Activated T-helper 17 cell treated with anti-CD3 and anti-CD28 coated beads, Interleukin-2, amount 50 U/mL, for 72 hours (primary cell): Measurements from ENCODE around the gene HPCAL1. TPM values are rescaled to one million over a fixed set of nuclear protein-coding genes. Genes with fewer than 3 reads are reported as not detected.

Source experiments
- ATAC-seq: fragments of 150-1000 bp; cut with Tn5 transposase; replicated peaks from 2 replicates; pipeline ENCODE4 v1.10.0; 2021; ENCODE audit warnings: mild to moderate bottlenecking, moderate library complexity
- H3K27ac Mint-ChIP-seq: one replicate; pipeline ENCODE4 v1.8.0; 2022; ENCODE audit warnings: mixed read lengths
- H3K27me3 Mint-ChIP-seq: one replicate; pipeline ENCODE4 v1.8.0; 2022; ENCODE audit warnings: mixed read lengths
- H3K36me3 Mint-ChIP-seq: one replicate; pipeline ENCODE4 v1.8.0; 2022; ENCODE audit warnings: low read depth, mild to moderate bottlenecking, mixed read lengths
- H3K4me1 Mint-ChIP-seq: one replicate; pipeline ENCODE4 v1.8.0; 2022; ENCODE audit warnings: mixed read lengths
- H3K4me3 Mint-ChIP-seq: one replicate; pipeline ENCODE4 v1.8.0; 2022; ENCODE audit warnings: mild to moderate bottlenecking, mixed read lengths
- H3K9me3 Mint-ChIP-seq: one replicate; pipeline ENCODE4 v1.8.0; 2022; ENCODE audit warnings: mixed read lengths
- total RNA-seq, 2 donors: library from RNA; stranded (reverse); gene quantifications; one replicate each; pipeline ENCODE4 v1.2.3, GENCODE V29; 2022

HPCAL1 gene
- total RNA-seq, 2 donors from 2014 or later = 57.9 to 139 TPM

GRCh38 chr2:10368491-10369231 lies 66.0 kb downstream of the HPCAL1 start:
- Mint-ChIP-seq H3K27me3 (no peaks in the 10 kb centered on the region), H3K4me3 (no peak overlapping the region), H3K36me3 (peaks cover 7% of the 10 kb centered on the region), H3K27ac (no peak overlapping the region), H3K4me1 (peaks cover 20% of the 10 kb centered on the region), H3K9me3 (no peaks in the 10 kb centered on the region)
- ATAC-seq = no peak

GRCh38 chr2:10369269-10370255 lies 66.9 kb downstream of the HPCAL1 start:
- Mint-ChIP-seq H3K27me3 (no peaks in the 10 kb centered on the region), H3K36me3 (peaks cover 13% of the 10 kb centered on the region), H3K4me3 (no peak overlapping the region), H3K9me3 (no peaks in the 10 kb centered on the region), H3K27ac (peak overlapping the region; percentile 74), H3K4me1 (peaks cover 25% of the 10 kb centered on the region)
- no peak for ATAC-seq

DNA sequence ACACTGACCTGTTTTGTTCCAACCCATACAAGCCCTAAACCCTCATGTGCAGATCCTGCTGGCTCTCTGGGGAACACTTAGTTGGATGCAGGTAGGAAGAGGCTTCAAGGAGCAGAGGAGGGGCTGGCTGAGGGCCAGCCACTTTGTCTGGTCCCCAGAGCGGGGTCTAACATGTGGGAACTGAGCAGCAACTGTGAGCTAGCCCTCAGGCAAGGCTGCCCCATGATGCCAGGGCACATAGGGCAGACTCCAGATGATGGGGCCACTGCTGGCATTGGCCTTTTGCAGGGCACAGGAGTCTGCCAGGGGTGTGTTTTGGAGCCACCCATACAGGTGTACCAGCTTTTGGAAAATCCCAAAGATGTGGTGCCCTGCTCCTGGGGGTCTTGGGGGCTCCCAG lies 67.7 kb downstream of the HPCAL1 start:
- no peak for ATAC-seq
- H3K27ac Mint-ChIP-seq = peak overlapping the region; percentile 49
- H3K36me3 Mint-ChIP-seq = peaks cover 18% of the 10 kb centered on the region
- H3K4me3 Mint-ChIP-seq = no peak overlapping the region
- H3K9me3 Mint-ChIP-seq = no peaks in the 10 kb centered on the region
- H3K27me3 Mint-ChIP-seq = no peaks in the 10 kb centered on the region
- peaks cover 31% of the 10 kb centered on the region for H3K4me1 Mint-ChIP-seq

GRCh38 chr2:10370895-10371294 lies 68.2 kb downstream of the HPCAL1 start:
- H3K4me3 Mint-ChIP-seq = no peak overlapping the region
- no peaks in the 10 kb centered on the region for H3K27me3 Mint-ChIP-seq
- H3K27ac Mint-ChIP-seq = no peak overlapping the region
- peaks cover 23% of the 10 kb centered on the region for H3K36me3 Mint-ChIP-seq
- H3K9me3 Mint-ChIP-seq = no peaks in the 10 kb centered on the region
- no peak for ATAC-seq
- peaks cover 36% of the 10 kb centered on the region for H3K4me1 Mint-ChIP-seq

DNA sequence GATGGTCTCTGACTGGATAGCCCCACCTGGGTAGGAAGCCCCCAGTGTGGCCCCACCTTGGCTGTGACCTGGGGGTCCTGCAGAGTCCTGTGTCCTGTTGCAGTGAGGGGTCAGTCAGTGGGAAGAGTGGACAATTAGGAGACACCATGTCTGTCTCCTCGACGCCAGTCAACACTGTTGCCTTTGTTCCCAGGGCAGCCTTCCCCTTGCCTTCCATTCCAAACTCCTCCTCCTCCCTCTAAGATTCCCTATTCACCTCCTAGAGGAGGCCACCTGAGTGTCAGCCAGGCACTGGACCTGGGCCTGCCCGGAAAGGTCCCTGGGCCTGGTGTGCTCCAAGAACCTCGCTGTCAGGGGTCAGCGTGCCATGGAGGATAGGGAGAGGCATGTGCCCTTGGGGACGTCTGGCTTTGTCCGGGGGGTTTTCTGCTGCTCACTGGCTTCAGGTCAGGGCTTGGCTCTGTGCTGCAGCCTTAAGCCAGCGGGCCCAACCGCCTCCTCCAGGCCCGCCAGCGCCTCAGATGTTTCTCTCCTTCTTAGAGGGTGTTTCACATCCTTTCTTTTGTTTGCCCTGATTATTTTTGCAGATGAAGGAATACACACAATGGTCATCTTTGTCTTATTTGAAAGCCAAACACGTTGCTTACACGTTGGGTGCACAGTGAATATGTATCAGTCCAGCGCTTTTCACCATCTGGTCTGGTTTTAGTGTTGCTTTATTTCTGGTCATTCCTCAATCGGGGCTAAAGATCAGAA lies 68.9 kb downstream of the HPCAL1 start:
- H3K27me3 Mint-ChIP-seq = no peaks in the 10 kb centered on the region
- H3K9me3 Mint-ChIP-seq = no peaks in the 10 kb centered on the region
- H3K36me3 Mint-ChIP-seq = peaks cover 23% of the 10 kb centered on the region
- no peak for ATAC-seq
- H3K27ac Mint-ChIP-seq = peak overlapping the region; percentile 46
- H3K4me1 Mint-ChIP-seq = peaks cover 38% of the 10 kb centered on the region
- H3K4me3 Mint-ChIP-seq = no peak overlapping the region

GRCh38 chr2:10372203-10372861 lies 69.6 kb downstream of the HPCAL1 start:
- Mint-ChIP-seq H3K4me3 (no peak overlapping the region), H3K4me1 (peaks cover 34% of the 10 kb centered on the region)

DNA sequence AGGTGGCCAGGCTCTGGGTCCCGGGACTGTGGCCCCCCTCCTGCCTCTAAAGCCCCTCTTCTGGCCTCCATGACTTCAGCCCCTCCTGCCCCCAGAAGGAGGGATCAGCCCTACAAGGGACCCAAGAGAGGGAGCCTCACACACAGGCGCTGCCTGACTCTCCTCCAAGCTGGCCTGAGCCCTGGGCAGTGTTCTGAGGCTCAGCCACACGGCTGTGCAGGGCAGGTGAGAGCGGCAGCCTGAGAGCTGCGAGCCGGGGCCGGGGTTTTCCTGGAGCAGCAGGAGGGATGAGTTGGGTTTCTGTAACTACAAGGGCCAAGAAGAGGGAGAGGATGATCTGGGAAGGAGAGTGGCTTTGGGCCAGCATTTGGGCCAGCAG lies 70.1 kb downstream of the HPCAL1 start:
- peaks cover 23% of the 10 kb centered on the region for H3K36me3 Mint-ChIP-seq
- no peaks in the 10 kb centered on the region for H3K9me3 Mint-ChIP-seq
- peaks cover 37% of the 10 kb centered on the region for H3K4me1 Mint-ChIP-seq
- ATAC-seq = no peak
- no peak overlapping the region for H3K4me3 Mint-ChIP-seq
- H3K27ac Mint-ChIP-seq = no peak overlapping the region
- H3K27me3 Mint-ChIP-seq = no peaks in the 10 kb centered on the region

More at GRCh38 chr2:10372203-10372861, 69.6 kb downstream of the HPCAL1 start:
- no peaks in the 10 kb centered on the region for H3K9me3 Mint-ChIP-seq
- no peak for ATAC-seq
- no peaks in the 10 kb centered on the region for H3K27me3 Mint-ChIP-seq
- H3K27ac Mint-ChIP-seq = peak overlapping the region; percentile 46
- H3K36me3 Mint-ChIP-seq = peaks cover 23% of the 10 kb centered on the region

DNA sequence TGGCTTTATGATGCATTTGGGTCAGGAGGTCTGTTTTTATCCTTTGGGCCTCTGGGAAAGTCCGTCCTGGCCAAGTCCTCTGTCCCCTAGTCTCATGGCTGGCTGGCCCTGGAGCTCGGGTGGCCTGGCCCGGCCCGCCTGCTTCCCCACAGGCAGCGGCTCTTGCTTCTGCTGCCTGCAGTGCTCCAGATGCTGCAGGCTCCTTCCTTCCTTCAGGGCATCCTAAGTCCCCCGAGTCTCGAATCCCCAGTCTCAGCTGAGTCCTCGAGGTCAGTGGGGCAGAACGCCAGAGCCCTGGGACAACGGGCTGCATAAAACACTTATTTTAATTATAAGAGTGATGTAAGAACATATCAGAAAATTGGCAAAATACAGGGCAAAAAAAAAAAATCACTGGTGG lies 71.2 kb downstream of the HPCAL1 start:
- H3K4me3 Mint-ChIP-seq = no peak overlapping the region
- H3K36me3 Mint-ChIP-seq = peaks cover 23% of the 10 kb centered on the region
- H3K9me3 Mint-ChIP-seq = no peaks in the 10 kb centered on the region
- no peak for ATAC-seq
- no peaks in the 10 kb centered on the region for H3K27me3 Mint-ChIP-seq
- peak overlapping the region; percentile 83 for H3K27ac Mint-ChIP-seq
- H3K4me1 Mint-ChIP-seq = peaks cover 44% of the 10 kb centered on the region

DNA sequence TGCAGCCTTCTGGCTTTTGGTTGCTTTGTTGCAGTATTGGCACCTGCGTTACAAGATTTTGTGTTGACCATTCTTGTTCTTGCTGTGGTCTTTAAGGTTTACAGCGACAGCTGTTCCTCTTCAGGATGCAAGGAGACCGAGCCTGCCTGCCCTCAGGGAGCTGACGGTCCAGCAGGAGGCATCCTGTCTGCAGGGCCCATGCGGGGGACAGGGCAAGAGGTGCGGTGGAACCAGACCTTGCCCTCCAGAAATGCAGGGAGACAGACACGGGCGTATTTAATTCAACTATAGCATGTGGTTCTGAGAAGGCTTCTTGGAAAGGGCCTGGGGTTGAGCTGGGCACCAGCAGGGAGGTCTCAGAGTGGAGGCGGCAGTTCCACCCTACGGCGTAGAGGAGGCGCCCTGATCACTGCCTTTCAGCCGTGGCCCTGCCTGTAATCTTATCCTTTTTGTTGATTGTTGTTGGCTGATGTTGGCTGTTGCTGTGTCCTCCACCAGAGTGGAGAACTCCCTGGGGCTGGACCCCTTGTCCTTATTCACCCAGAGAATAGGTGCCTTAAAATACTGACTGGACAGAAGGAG lies 71.7 kb downstream of the HPCAL1 start:
- Mint-ChIP-seq H3K27ac (peak overlapping the region; percentile 83), H3K27me3 (no peaks in the 10 kb centered on the region), H3K4me1 (peaks cover 48% of the 10 kb centered on the region), H3K4me3 (peak overlapping the region; percentile 12), H3K9me3 (no peaks in the 10 kb centered on the region), H3K36me3 (peaks cover 23% of the 10 kb centered on the region)
- ATAC-seq = no peak

- peak overlapping the region; percentile 83 for H3K27ac Mint-ChIP-seq
- no peaks in the 10 kb centered on the region for H3K9me3 Mint-ChIP-seq
- ATAC-seq = peak; percentile 44
- H3K36me3 Mint-ChIP-seq = peaks cover 23% of the 10 kb centered on the region
- H3K4me3 Mint-ChIP-seq = peak overlapping the region; percentile 12
- H3K4me1 Mint-ChIP-seq = peaks cover 56% of the 10 kb centered on the region
- no peaks in the 10 kb centered on the region for H3K27me3 Mint-ChIP-seq
Measured at GRCh38 chr2:10375570-10376281, 73.0 kb downstream of the HPCAL1 start.

DNA sequence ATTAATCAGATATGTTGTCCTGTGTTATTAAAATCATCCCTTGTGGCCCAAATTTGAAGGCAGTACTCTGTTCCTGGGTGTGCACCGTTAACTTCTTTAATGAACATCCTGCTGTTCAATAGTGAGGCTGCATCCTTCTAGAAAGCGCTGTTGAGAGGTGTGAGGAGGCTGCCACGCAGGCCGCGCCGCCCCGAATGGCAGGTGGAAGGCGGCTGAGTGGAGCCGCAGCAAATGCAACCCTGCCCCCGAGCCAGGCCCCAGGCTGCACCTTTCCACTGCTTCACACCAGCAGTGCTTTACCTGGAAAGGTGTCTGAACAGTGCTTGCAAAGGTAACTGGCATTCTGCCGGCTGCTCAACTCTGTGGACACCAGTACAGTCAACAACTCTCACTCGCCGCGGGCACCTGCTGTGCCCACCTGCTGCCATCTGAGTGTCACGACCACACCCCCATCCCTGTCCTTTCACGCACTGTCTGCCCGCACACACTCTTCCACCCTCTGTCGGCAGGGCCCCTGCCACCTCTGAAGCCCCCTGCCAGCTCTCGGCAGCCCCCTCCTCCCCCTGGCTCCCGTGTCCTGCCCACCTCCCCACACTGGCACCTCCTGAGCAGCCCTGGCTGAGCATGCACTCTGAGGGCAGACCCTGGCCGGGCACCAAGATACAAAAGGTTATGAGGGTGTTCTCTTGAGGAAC lies 74.5 kb downstream of the HPCAL1 start:
- no peaks in the 10 kb centered on the region for H3K9me3 Mint-ChIP-seq
- peaks cover 69% of the 10 kb centered on the region for H3K4me1 Mint-ChIP-seq
- H3K4me3 Mint-ChIP-seq = peak overlapping the region; percentile 42
- H3K27ac Mint-ChIP-seq = peak overlapping the region; percentile 56
- no peaks in the 10 kb centered on the region for H3K27me3 Mint-ChIP-seq
- H3K36me3 Mint-ChIP-seq = peaks cover 23% of the 10 kb centered on the region
- no peak for ATAC-seq

DNA sequence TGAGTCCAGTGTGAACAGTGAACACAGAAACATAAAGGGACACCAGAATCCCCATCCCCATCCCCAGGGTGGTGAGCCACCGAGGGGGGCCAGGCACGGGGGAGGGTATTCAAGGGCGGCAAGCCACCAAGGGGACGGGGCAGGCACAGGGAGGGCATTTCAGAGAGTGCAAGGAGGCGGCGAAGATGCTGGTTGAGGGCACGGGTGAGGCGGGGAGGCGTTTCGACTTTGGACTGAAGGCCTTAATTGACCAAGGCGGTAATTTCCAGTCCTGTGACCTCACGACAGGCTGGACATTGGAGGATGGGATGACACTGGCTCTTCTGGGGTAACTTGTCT lies 75.0 kb downstream of the HPCAL1 start:
- Mint-ChIP-seq H3K27me3 (no peaks in the 10 kb centered on the region), H3K4me1 (peaks cover 70% of the 10 kb centered on the region), H3K4me3 (peak overlapping the region; percentile 42), H3K36me3 (peaks cover 23% of the 10 kb centered on the region), H3K27ac (peak overlapping the region; percentile 56), H3K9me3 (no peaks in the 10 kb centered on the region)
- no peak for ATAC-seq

GRCh38 chr2:10378189-10378588 lies 75.5 kb downstream of the HPCAL1 start:
- Mint-ChIP-seq H3K27ac (peak overlapping the region; percentile 56), H3K9me3 (no peaks in the 10 kb centered on the region), H3K27me3 (no peaks in the 10 kb centered on the region), H3K36me3 (peaks cover 18% of the 10 kb centered on the region), H3K4me1 (peaks cover 66% of the 10 kb centered on the region), H3K4me3 (peak overlapping the region; percentile 42)
- ATAC-seq = peak; percentile 15
